ENCODE results near the gene BCL7C. TPM values are rescaled to one million over a fixed set of nuclear protein-coding genes. Genes with fewer than 3 reads are reported as not detected.
A peak's percentile ranks its signal among the peaks of the same experiment; 100 is the strongest.
"Not testable (repeated sequence)": the region's sequence is repeated elsewhere in the genome, so short reads cannot be mapped to it uniquely, and the experiment has no call there.

The BCL7C gene
- total RNA-seq, 1 donor from 2014 or later = 36.6 TPM

DNA sequence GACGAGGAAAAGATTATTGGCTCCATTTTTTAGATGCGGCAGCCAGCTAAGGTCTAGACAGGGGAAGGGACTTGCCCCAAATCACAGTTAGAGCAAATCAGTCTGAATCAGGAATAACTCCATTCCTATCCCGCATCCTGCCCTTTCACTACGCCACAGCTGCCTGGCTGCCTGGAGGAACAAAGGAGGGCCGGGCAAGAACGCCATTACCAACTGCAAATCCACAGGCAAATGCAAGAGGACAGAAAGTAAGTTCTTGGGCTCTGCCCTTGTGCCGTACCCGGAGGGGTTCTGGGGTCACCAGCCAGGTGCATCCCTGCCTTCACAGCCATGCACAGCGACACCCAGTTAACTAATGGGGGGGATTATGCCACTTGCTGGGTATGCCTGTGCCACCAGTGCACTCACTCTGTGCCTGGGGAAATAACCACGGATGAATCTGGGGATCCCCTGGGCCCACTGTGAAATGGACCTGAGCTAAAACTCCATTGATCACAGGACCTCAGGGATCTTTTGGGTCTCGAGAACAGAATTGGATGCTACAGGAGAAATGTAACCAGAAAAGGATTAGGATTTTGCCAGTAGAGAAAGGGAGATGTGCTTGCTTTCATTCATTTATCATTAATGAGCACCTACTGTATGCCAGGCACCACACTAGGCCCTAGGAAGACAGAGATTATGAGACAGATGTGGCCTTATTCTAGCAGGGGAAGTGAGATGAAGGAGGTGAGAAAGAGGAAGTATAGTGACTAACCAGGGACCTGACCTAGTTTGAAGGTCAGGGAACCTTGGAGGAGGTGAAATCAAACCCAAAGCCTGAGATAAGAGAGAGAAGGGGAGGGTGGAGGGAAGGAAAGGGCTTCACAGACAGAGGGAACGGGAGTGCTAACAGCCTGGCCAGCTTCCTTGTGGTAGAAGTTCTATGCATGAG, 17.7 kb downstream of the BCL7C start:
- DNase-seq (ENCODE audit: low spot score) (no peak), ATAC-seq (no peak)
- intact Hi-C loops (cut with DNase I) = no loop called here

DNA sequence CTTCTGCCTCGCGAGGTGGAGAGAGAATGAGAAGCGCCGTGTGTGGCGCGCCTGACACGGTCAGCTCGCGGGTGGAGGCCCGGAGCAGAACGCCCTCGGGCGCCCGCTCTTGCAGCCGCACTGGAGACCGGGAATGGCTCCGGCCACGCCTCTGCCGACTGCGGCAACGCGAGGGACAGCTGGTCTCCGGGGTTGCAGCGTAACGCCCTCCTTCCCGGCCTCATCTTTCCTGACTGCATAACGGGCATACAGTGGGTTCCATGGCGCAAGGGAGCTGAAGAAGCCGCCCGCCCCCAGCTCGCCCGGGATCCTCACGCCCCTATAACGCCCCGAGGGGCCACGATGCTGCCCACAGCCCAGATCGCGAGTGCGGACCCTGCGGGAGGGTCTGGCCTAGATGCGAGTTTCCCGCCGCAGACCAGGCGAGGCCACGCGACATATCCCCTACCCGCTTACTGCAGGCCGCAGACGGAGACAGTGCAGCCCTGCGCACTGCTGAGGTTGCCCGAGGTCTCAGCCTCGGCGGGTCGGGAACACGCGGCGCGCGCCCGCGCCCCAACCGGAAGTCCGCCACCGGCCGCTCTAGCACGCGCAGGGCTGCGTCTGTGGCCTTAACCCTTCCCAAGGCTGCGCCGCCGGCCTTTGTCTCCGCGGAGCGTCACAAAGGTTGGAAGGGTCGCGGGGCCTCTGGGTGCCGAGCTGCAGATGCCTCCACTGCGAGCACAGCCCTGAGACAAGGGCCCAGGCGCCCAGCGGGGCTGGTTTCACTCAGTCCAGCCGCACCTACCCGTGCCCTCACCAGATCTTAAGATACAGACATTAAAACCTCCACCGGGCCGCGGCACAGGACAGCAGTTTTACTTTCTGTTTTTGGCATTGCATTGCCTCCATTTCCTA, 18.8 kb downstream of the BCL7C start:
- peak; percentile 94 for DNase-seq (ENCODE audit: low spot score)
- ATAC-seq = peak; percentile 99
- intact Hi-C loops (cut with DNase I) = no loop called here

DNA sequence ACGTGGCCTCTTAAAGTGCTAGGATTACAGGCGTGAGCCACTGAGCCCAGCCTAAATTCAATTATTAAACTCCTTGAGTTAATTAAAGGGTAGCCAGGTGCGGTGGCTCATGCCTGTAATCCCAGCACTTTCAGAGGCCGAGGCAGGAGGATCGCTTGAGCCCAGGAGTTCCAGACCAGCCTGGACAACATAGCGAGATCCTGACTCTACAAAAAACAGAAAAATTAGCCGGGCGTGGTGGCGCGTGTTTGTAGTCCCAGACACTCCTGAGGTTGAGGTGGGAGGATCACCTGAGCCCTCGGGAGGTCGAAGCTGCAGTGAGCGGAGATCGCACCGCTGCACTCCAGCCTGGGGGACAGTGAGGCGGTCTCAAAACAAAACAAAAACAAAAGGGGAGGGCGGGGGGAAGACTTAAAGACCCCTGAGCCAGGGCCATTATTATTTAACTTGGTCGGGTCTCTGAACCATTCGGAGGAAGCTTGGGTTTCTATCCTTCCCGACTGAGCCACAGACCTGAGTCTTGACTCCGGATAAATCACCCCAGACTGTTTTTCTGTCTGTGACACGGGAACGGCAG, 19.5 kb downstream of the BCL7C start:
- no peak for ATAC-seq
- no peak for DNase-seq (ENCODE audit: low spot score)
- intact Hi-C loops (cut with DNase I) = no loop called here

DNA sequence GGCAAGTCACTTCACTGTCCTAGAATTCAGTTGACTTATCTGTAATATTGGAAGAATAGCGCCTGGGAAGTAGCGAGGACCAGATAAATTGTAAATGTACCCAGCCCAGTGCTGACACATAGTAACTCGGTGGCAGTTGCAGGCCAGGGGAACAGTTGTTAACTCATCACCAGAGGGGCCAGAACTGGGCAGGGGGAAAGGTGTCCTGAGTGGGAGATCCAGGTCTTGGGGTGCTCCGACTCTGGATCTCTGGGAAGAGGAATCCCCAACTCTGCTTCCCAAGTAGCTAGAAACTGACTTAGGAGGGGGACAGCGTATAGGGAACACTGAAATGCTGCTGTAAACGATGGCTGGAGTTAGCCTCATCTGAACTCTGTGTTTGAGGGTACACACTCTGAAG, 23.0 kb downstream of the BCL7C start:
- DNase-seq (ENCODE audit: low spot score) = no peak
- intact Hi-C loops (cut with DNase I) = no loop called here
- ATAC-seq = no peak

DNA sequence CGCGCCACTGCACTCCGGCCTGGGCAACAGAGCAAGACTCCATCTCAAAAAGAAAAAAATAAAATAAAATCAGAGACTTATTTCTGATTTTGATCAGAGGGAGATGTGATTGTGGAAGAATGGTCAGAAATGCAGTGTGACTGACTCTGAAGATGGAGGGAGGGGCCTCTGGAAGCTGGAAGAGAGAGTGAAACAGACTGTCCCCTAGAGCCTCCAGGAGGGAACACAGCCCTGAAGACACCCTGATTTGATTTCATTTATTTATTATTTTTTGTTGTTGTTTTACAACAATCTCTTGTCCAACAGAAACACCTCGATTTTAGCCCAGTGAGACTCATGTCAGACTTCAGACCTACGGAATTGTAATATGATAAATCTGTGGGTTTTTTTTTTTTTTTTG, 26.1 kb downstream of the BCL7C start:
- DNase-seq (ENCODE audit: low spot score) (no peak), ATAC-seq (no peak)
- intact Hi-C loops (cut with DNase I) = no loop called here

DNA sequence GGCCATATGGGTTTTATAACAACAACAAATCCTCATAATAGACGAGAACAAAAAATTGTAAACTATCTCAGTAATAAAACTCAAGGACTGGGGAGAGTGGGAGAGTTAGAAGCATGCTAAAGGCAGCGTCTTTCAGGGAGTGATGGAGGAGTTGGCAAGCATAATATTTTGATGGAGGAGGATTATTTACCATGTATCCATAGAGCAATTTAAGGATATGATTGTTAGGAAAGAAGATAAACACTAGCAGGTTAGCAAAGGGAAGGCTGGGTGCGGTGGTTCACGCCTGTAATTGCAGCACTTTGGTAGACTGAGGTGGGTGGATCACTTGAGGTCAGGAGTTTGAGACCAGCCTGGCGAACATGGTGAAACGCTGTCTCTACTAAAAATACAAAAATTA, 27.8 kb downstream of the BCL7C start:
- DNase-seq (ENCODE audit: low spot score) = no peak
- ATAC-seq = no peak
- intact Hi-C loops (cut with DNase I) = no loop called here

DNA sequence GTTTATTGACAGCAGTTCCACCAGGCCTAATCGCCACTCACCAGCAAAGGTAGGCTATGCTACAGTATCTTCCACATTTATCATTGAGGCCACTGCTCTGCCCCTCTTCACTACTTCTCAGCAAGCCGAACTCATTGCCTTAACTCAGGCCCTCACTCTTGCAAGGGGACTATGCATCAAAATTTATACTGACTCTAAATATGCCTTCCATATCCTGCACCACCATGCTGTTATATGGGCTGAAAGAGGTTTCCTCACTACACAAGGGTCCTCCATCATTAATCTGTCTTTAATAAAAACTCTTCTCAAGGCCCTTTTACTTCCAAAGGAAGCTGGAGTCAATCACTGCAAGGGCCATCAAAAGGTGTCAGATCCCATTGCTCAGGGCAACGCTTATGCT, 30.7 kb downstream of the BCL7C start:
- ATAC-seq; intact Hi-C loops (cut with DNase I); DNase-seq (ENCODE audit: low spot score): not testable (repeated sequence)

DNA sequence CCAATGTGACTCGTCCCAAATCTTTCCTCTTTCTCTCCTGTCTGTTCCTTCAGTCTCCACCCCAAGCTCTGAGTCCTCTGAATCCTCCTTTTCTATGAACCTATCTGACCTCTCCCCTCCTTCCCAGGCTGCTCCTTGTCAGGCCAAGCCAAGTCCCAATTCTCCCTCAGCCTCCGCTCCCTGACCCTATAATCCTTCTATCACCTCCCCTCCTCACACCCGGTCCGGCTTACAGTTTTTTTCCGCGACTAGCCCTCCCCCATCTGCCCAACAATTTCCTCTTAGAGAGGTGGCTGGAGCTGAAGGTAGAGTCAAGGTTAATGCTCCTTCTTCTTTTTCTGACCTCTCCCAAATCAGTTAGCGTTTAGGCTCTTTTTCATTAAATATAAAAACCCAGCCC, 33.1 kb downstream of the BCL7C start:
- DNase-seq (ENCODE audit: low spot score); ATAC-seq; intact Hi-C loops (cut with DNase I): not testable (repeated sequence)

DNA sequence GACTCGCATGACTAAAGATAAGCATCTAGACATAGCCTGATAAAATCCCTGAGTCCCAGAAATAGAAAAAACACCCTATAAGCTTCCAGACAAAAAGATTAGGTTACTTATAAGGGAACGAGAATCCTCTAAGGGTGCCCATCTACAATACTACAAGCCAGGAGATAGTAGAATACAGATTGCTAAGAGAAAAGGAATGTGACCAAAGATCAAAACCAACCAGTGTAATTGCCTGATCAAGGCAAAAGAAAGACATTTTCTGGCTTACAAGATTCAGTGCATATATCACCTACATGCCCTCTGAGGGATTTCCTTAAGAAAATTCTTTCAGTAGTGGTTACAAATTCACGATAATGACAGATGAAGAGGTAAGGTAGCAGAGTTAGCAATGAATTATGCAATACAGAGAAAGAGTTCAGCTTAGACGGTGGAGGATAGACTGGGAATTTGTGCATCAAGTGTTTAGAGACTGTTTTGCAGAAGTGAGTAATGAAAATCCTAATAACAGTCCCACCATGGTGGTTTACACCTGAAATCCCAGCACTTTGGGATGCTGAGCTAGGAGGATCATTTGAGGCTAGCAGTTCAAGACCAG, 35.0 kb downstream of the BCL7C start:
- intact Hi-C loops (cut with DNase I) = no loop called here
- no peak for ATAC-seq
- no peak for DNase-seq (ENCODE audit: low spot score)

DNA sequence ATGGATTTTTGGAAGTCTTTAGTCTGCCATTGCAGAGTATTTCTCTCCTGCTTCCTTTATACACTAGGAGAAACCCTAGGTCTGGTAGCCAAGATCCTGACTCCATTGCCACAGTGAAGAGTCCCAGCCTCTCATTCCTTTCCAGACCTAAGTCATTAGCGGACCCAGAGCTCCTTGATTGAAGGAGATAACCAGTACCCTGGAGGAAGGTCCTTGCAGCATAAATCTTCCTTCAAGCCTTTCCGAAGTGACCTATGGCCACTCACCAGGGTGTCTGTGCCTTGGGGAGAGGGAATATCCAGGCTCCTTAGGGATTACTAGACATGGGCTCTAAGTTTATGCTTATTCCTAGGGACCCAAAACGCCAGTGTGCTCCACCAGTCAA, 35.8 kb downstream of the BCL7C start:
- DNase-seq (ENCODE audit: low spot score) (no peak), ATAC-seq (no peak)
- intact Hi-C loops (cut with DNase I) = no loop called here

DNA sequence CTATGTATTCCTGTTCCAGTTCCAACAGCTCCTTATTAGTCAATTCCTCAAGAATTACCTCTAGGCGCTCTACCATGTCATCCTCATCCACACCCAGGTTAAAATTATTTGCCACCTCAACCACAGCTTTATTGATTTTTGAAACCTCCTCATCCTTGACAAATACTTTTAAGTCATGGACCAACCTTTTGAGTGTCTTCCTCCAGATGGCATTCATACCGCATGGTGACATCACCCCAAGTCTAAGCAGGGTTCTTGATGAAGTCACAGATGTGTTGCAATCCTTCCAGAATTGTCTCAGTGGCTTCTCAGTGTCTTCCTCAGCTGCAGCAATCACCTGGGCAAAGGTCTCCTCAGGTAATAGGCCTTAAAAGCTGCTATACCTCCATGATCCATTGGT, 40.1 kb downstream of the BCL7C start:
- intact Hi-C loops (cut with DNase I) = no loop called here
- DNase-seq (ENCODE audit: low spot score) = no peak
- ATAC-seq = no peak

DNA sequence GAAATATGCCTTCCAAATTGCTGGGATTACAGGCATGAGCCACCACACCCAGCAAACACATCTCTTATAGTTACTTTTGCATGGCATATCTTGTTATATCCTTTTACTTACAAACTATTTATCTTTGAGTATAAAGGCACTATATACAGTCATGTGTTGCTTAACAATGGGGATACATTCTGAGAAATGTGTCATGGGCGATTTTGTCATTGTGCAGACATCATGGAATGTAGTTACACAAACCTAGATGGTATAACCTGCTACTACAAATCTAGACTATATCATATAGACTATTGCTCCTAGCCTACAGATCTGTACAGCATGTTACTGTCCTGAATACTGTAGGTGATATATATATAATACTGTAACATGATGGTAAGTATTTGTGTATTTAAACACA, 43.6 kb downstream of the BCL7C start:
- DNase-seq (ENCODE audit: low spot score) (no peak), ATAC-seq (no peak)
- intact Hi-C loops (cut with DNase I) = no loop called here

DNA sequence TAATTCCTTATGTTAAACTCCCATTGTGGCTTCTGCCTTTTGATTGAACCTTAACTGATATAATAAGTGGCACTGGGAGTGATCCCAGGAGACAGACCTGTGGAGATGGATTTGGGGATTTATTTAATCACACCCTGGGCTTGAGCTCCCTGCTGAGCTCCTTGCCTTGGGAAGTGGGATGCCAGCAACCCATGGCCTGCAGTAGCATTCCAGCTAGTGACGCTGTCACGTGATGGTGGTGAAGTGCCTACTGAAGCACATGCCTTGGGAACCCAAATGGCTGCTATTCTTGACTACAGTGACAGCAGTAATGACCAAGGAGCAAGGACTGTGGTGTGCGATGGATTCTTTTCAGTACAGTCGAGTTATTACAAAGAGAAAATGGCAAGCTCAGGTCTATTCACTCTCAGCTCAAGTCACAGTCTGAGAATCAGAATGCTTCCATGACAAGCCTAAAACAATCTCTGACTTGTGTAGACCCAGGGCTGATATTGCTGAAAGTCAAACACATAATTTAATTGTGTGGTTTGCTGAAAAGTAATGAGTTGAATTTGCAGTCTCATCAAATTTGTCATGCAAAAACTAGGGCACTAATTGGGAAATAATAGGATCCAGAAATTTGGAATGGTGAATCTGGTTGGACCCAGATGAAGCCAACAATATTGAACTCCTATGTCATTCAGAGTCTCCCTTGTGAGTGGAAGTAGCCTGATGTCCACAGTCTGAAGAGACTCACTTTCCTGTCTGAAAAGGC, 47.1 kb downstream of the BCL7C start:
- no peak for ATAC-seq
- DNase-seq (ENCODE audit: low spot score) = no peak
- intact Hi-C loops (cut with DNase I) = no loop called here

DNA sequence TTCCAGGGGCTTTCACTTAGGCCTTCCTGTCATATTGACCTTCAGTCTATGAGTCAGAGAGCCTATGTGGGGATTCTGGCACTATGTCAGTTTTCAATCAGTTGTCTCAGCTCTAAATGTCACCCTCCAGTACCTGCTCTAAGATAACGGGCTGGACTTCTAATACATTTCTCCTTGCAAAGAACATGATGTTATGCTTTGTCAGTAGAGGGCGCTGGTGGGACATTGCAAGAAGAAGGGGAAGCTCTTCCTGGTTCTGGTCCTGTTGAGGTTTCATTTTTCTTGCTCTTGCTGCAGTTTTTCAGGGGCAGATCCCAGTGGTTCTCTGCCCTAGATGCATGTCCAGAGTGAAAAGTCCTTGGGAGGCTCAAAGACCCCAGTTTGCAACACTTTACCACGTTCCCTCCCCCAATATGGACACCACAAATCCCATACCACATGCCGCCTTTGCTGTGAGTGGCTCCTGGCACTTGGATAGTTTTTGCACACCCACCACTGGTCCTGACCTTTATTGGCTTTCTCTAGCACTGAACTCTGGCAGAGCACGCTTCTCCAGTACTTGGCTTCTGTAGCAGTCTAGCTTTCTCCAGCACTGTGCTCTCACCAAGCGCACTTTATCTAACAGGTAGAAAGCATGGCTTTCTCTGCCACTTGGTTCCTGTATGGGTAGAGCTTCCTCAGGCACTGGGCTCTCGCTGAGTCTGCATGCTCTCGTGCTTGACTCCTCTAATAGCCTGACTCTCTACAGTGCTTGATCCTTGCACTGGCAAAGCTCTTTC, 49.0 kb downstream of the BCL7C start:
- intact Hi-C loops (cut with DNase I) = no loop called here
- peak; percentile 89 for ATAC-seq

DNA sequence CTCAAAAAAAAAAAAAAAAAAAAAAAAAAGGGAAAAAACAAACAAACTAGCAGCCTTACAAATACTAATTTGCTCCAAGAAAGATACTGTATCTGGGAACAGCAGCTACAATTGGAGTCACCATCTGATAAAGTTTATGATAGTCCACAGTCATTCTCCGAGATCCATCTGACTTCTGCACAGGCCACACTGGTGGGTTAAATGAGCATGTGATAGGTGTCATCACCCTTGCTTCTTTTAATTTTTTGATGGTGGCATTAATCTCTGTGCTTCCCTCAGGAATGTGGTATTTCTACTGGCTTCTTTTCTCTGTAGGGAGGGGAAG, 49.6 kb downstream of the BCL7C start:
- DNase-seq (ENCODE audit: low spot score) (no peak), ATAC-seq (no peak)
- intact Hi-C loops (cut with DNase I) = no loop called here

More for the DNA sequence above, 49.0 kb downstream of the BCL7C start:
- DNase-seq (ENCODE audit: low spot score) = peak; percentile 85

DNA sequence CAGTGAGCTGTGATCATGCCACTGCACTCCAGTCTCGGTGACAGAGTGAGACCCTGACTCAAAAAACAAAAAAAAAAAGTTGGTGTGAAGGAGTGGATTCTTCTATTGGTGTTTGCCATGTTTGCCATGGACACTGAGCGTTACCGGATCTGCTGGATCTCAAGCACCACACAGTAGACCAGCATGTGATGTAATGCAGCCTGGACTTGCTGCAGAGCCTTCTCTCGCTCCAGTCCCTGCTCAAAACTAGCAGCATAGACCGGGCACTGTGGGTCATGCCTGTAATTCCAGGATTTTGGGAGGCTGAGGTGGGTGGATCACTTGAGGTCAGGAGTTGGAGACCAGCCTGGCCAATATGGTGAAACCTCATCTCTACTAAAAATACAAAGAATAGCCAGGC, 50.4 kb downstream of the BCL7C start:
- intact Hi-C loops (cut with DNase I) = no loop called here
- DNase-seq (ENCODE audit: low spot score) (no peak), ATAC-seq (no peak)

DNA sequence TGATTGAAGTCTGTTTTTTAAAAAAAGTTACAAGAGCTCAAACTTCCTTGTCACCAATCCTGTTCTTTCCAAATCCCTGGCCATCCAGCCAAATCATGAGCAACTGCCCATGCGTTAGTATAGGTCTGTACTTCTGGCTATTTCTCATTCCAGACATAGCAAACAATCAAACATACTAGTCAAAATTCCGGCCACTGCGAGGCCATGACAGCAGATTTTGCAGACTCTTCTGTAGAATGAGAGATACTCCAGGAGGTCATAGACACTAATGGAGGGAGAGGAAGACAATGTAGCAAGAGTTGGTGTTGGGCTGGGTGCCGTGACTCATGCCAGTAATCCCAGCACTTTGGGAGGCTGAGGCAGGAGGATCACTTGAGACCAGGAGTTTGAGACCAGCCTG, 50.9 kb downstream of the BCL7C start:
- no peak for DNase-seq (ENCODE audit: low spot score)
- intact Hi-C loops (cut with DNase I) = no loop called here
- ATAC-seq = no peak

DNA sequence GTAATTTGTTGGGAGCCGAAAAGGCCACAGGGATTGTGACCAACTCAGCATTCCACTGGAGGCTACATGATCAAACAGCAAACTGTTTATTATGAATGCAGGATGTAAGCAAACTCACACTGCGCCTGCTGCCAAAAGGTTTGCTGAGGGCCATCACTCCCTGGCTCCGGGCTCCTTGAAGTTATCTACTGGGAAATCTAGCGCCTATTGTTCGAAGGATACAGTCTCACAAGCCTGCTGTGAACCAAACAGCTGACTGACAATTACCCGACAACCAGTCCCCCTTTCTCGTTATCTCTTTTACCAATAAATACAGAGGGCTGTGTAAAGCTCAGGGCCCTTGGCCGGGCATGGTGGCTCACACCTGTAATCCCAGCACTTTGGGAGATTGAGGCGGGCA, 52.5 kb downstream of the BCL7C start:
- ATAC-seq (no peak), DNase-seq (ENCODE audit: low spot score) (no peak)
- intact Hi-C loops (cut with DNase I) = no loop called here
